Measurements from ENCODE around the gene CBX8. TPM values are rescaled to one million over a fixed set of nuclear protein-coding genes. Genes with fewer than 3 reads are reported as not detected.

The CBX8 gene
- total and polyA plus RNA-seq, 2 of the 13 experiments (the other 11 are each of a cell fraction or from before 2014, with no cell fraction given): 0.34 to 12.6 TPM

DNA sequence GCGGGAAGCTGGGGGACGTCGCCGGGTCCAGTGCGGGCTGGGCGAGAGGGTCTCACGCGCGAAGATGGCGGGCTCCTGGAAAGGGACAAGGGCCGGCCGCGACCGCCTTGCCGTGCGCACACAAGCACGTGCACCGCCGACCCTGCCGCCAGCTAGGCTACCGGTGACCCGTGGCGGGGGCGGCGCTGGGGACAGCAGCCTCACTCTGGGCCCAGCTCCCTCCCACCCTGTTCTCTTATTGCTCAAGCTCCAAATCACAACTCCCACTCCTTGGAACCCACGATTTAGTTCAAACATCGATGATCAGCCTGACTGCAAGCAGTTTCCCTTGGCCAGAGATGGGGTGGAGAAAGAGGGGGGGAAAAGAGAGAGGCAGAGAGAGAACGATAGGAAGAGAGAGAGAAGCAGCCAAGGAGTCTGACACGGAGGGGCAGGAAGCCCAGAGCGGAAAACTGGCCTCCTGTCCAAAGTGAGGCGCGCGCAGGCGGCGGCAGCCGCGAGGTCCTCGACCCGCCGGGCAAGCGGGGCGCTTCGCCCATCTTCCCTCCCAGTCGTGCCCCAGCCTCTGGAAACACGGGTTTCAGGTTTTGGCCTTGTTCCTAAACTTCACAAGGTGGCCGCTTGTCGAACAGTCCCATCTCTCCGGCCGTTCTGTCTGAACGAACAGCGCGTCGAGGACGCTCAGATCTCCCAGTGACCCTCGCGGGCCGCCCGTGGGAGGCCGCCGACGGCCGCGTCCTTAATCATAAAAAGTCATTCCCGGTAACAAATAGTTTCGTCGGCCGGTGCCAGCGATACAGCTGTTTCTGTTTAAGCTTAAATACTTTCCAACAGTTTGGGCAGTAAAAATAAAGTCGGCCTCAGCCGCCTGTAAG, 1.7 kb upstream of the CBX8 start (continued):
- TF ChIP-seq, protein P1, sequence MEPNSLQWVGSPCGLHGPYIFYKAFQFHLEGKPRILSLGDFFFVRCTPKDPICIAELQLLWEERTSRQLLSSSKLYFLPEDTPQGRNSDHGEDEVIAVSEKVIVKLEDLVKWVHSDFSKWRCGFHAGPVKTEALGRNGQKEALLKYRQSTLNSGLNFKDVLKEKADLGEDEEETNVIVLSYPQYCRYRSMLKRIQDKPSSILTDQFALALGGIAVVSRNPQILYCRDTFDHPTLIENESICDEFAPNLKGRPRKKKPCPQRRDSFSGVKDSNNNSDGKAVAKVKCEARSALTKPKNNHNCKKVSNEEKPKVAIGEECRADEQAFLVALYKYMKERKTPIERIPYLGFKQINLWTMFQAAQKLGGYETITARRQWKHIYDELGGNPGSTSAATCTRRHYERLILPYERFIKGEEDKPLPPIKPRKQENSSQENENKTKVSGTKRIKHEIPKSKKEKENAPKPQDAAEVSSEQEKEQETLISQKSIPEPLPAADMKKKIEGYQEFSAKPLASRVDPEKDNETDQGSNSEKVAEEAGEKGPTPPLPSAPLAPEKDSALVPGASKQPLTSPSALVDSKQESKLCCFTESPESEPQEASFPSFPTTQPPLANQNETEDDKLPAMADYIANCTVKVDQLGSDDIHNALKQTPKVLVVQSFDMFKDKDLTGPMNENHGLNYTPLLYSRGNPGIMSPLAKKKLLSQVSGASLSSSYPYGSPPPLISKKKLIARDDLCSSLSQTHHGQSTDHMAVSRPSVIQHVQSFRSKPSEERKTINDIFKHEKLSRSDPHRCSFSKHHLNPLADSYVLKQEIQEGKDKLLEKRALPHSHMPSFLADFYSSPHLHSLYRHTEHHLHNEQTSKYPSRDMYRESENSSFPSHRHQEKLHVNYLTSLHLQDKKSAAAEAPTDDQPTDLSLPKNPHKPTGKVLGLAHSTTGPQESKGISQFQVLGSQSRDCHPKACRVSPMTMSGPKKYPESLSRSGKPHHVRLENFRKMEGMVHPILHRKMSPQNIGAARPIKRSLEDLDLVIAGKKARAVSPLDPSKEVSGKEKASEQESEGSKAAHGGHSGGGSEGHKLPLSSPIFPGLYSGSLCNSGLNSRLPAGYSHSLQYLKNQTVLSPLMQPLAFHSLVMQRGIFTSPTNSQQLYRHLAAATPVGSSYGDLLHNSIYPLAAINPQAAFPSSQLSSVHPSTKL (CRISPR knock-in tag; IDR thresholded peaks at IDR 0.05): no peak
- peak; percentile 50; the same call in 1 of the 2 replicates for TF ChIP-seq SALL2 (CRISPR knock-in tag; IDR thresholded peaks at IDR 0.05)
- TF ChIP-seq ZNF451 (CRISPR knock-in tag; IDR thresholded peaks at IDR 0.05): no peak
- TF ChIP-seq MXD4 (CRISPR knock-in tag; IDR thresholded peaks at IDR 0.05): peak; percentile 56; the same call in 1 of the 2 replicates
- no peak for TF ChIP-seq ZXDC (CRISPR knock-in tag; IDR thresholded peaks at IDR 0.05)
- peak; percentile 41; the same call in 1 of the 2 replicates for TF ChIP-seq ZFY (CRISPR knock-in tag; IDR thresholded peaks at IDR 0.05)
- no peak for TF ChIP-seq POLR2A (IDR thresholded peaks at IDR 0.05; ENCODE audit: insufficient read depth in 1 of 2, low read depth in 2 of 2, low read length in 2 of 2)
- TF ChIP-seq ZNF180 (CRISPR knock-in tag; IDR thresholded peaks at IDR 0.05; ENCODE audit: borderline replicate concordance, low read depth): no peak
- 0 out of 2 replicates have a peak, but pooled peaks have one; percentile 6 for TF ChIP-seq ZFX (CRISPR knock-in tag; IDR thresholded peaks at IDR 0.05; ENCODE audit: low read depth)
- no peak for TF ChIP-seq ZNF24 (IDR thresholded peaks at IDR 0.05)
- no peak for TF ChIP-seq FOXO1 (CRISPR knock-in tag; IDR thresholded peaks at IDR 0.05)
- TF ChIP-seq GABPB1 (CRISPR knock-in tag; IDR thresholded peaks at IDR 0.05): peak; percentile 58
- peak; percentile 75 for TF ChIP-seq ZNF407 (CRISPR knock-in tag; IDR thresholded peaks at IDR 0.05; ENCODE audit: not compliant biosample characterization)
- peak; percentile 80; the same call in 1 of the 2 replicates for TF ChIP-seq ZNF772 (CRISPR knock-in tag; IDR thresholded peaks at IDR 0.05)

Measured in HepG2 (cell line).